ENCODE data around the gene ADGRF3. TPM values are rescaled to one million over a fixed set of nuclear protein-coding genes. Genes with fewer than 3 reads are reported as not detected.

Gene ADGRF3
- total and polyA plus RNA-seq, 9 of the 15 experiments (the other 6 are each of a cell fraction or from before 2014, with no cell fraction given), result 0.04 to 0.54 (median 0.16) TPM; not detected in 2

DNA sequence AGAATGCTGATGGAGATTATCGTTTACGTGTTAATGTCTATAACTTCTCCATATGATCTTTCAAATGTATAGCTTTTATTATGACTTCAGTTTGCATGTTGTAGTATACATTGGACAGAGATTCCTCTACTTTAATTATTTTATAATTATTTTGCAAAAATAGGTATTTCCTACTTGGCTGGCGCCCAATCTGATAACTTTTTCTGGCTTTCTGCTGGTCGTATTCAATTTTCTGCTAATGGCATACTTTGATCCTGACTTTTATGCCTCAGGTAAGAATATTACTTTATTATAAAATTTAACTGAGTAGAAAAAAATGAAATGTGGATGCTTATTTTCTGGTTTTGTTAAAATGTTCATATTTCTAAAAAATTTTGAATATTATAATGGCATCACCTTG, 18.1 kb upstream of the ADGRF3 start:
- 93% methylated on average over 4 of the region's 4 CpGs for WGBS (ENCODE audit: insufficient coverage, low coverage, missing lambda C conversion rate)
- Histone ChIP-seq H4K20me1 (replicated peaks; ENCODE audit: control insufficient read depth, insufficient read depth, low read length) (peaks cover 13% of the 10 kb centered on the region; the same call in 1 of the 2 replicates), H3K36me3 (ENCODE audit: control insufficient read depth, insufficient read depth, low read length) (peaks cover 66% of the 10 kb centered on the region), H3K9me1 (ENCODE audit: control insufficient read depth, insufficient read depth, low read length) (no peaks in the 10 kb centered on the region), H3K27ac (ENCODE audit: extremely low read depth, low read depth, low read length) (no peak overlapping the region), H3K4me2 (ENCODE audit: insufficient read depth, low read length) (no peak overlapping the region), H3K27me3 (ENCODE audit: control insufficient read depth in 2 of 2, insufficient read depth in 2 of 2, low read length in 2 of 2) (no peaks in the 10 kb centered on the region), H3K4me3 (no peak overlapping the region), H2AFZ (ENCODE audit: low read depth, low read length) (no peak overlapping the region), H3K9ac (ENCODE audit: insufficient read depth in 1 of 2, low read depth in 2 of 2, low read length in 2 of 2) (no peak overlapping the region), H3K79me2 (ENCODE audit: control insufficient read depth, insufficient read depth, low read length) (peaks cover 60% of the 10 kb centered on the region), H3K9me3 (replicated peaks; ENCODE audit: control insufficient read depth, insufficient read depth, low read depth, low read length) (no peaks in the 10 kb centered on the region), H3K4me1 (replicated peaks in 1 of 2; ENCODE audit: control insufficient read depth in 2 of 2, insufficient read depth in 2 of 2, low read length in 2 of 2) (peaks cover 3 to 17% of the 10 kb centered on the region in 2 experiments; a peak in 3 of 5 replicates)
- intact Hi-C loops (cut with micrococcal nuclease) (no loop called here), in situ Hi-C loops (cut with MboI) (no loop called here)
- CTCF ChIA-PET (ENCODE audit: low intra/inter-chr PET ratio), result no interaction called here
- BruUV-seq (replicated peaks), result no TSS peak
- POLR2A ChIA-PET, result no interaction called here
- peak; percentile 42; the same call in 1 of the 2 replicates for TF ChIP-seq NFIC (IDR thresholded peaks at IDR 0.05)
- TF ChIP-seq, protein P1, sequence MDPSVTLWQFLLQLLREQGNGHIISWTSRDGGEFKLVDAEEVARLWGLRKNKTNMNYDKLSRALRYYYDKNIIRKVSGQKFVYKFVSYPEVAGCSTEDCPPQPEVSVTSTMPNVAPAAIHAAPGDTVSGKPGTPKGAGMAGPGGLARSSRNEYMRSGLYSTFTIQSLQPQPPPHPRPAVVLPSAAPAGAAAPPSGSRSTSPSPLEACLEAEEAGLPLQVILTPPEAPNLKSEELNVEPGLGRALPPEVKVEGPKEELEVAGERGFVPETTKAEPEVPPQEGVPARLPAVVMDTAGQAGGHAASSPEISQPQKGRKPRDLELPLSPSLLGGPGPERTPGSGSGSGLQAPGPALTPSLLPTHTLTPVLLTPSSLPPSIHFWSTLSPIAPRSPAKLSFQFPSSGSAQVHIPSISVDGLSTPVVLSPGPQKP (CRISPR knock-in tag; IDR thresholded peaks at IDR 0.05), result no peak
- FAIRE-seq (no peak), DNase-seq (ENCODE audit: extremely low read depth in 1 of 4, low spot score in 3 of 4) (no peak), ATAC-seq (no peak)

DNA sequence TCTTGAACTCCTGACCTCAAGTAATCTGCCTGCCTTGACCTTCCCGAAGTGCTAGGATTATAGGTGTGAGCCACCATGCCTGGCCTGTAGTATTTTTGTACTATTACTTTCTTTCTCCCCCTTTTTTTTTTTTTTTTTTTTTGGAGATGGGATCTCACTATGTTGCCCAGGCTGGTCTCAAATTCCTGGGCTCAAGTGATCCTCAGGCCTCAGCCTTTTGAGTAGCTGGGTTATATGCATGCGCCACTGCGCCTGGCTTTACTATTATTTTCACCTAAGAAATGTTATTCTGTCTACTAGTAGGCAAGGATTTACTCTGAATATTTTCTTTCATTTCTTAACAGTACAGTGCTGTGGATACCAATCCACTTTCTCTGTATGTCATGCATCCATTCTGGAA, 17.4 kb upstream of the ADGRF3 start:
- POLR2A ChIA-PET, result interaction anchor here (1.1 to 1.4 kb wide), 2 partner anchors 12 to 28 kb away, joined by 4 to 6 read pairs; no protein-coding TSS in a partner anchor
- no peak overlapping the region for H3K9ac ChIP-seq (ENCODE audit: insufficient read depth in 1 of 2, low read depth in 2 of 2, low read length in 2 of 2)
- H3K27me3 ChIP-seq (ENCODE audit: control insufficient read depth in 2 of 2, insufficient read depth in 2 of 2, low read length in 2 of 2), result no peaks in the 10 kb centered on the region
- ATAC-seq (no peak), FAIRE-seq (no peak), DNase-seq (ENCODE audit: extremely low read depth in 1 of 4, low spot score in 3 of 4) (no peak)
- H4K20me1 ChIP-seq (replicated peaks; ENCODE audit: control insufficient read depth, insufficient read depth, low read length), result peaks cover 13% of the 10 kb centered on the region; the same call in 1 of the 2 replicates
- H3K4me3 ChIP-seq, result no peak overlapping the region
- BruUV-seq (replicated peaks), result no TSS peak
- H3K79me2 ChIP-seq (ENCODE audit: control insufficient read depth, insufficient read depth, low read length), result peaks cover 67% of the 10 kb centered on the region
- in situ Hi-C loops (cut with MboI) (no loop called here), intact Hi-C loops (cut with micrococcal nuclease) (no loop called here)
- H3K36me3 ChIP-seq (ENCODE audit: control insufficient read depth, insufficient read depth, low read length), result peaks cover 62% of the 10 kb centered on the region
- H3K9me3 ChIP-seq (replicated peaks; ENCODE audit: control insufficient read depth, insufficient read depth, low read depth, low read length), result no peaks in the 10 kb centered on the region
- WGBS (ENCODE audit: insufficient coverage, low coverage, missing lambda C conversion rate), result 56% methylated on average over 3 of the region's 3 CpGs
- peaks cover 6 to 22% of the 10 kb centered on the region in 2 experiments; a peak in 3 of 5 replicates for H3K4me1 ChIP-seq (replicated peaks in 1 of 2; ENCODE audit: control insufficient read depth in 2 of 2, insufficient read depth in 2 of 2, low read length in 2 of 2)
- no peak overlapping the region for H3K4me2 ChIP-seq (ENCODE audit: insufficient read depth, low read length)
- no peak overlapping the region for H2AFZ ChIP-seq (ENCODE audit: low read depth, low read length)
- CTCF ChIA-PET (ENCODE audit: low intra/inter-chr PET ratio), result no interaction called here
- H3K9me1 ChIP-seq (ENCODE audit: control insufficient read depth, insufficient read depth, low read length), result no peaks in the 10 kb centered on the region
- no peak overlapping the region for H3K27ac ChIP-seq (ENCODE audit: extremely low read depth, low read depth, low read length)
- TF ChIP-seq, protein P2, sequence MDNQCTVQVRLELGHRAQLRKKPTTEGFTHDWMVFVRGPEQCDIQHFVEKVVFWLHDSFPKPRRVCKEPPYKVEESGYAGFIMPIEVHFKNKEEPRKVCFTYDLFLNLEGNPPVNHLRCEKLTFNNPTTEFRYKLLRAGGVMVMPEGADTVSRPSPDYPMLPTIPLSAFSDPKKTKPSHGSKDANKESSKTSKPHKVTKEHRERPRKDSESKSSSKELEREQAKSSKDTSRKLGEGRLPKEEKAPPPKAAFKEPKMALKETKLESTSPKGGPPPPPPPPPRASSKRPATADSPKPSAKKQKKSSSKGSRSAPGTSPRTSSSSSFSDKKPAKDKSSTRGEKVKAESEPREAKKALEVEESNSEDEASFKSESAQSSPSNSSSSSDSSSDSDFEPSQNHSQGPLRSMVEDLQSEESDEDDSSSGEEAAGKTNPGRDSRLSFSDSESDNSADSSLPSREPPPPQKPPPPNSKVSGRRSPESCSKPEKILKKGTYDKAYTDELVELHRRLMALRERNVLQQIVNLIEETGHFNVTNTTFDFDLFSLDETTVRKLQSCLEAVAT (IDR thresholded peaks at IDR 0.05), result no peak
- TF ChIP-seq ZNF589 (CRISPR knock-in tag; IDR thresholded peaks at IDR 0.05; ENCODE audit: low read depth) (no peak), POLR3A (IDR thresholded peaks at IDR 0.05; ENCODE audit: borderline replicate concordance, extremely low read depth, insufficient read depth, insufficient read length) (no peak), CTBP1 (IDR thresholded peaks at IDR 0.05; ENCODE audit: borderline replicate concordance) (no peak), ZNF121 (CRISPR knock-in tag; conservative IDR thresholded peaks at IDR 0.05) (peak; percentile 95), HDAC2 (IDR thresholded peaks at IDR 0.05) (no peak), MAFK (IDR thresholded peaks at IDR 0.05; ENCODE audit: low read length) (no peak), ATF7 (IDR thresholded peaks at IDR 0.05) (no peak), ZNF174 (CRISPR knock-in tag; IDR thresholded peaks at IDR 0.05) (no peak), EWSR1 (IDR thresholded peaks at IDR 0.05; ENCODE audit: borderline replicate concordance, low read depth, partially characterized antibody) (no peak), ZNF384 (IDR thresholded peaks at IDR 0.05; ENCODE audit: low read depth, low read length) (0 out of 2 replicates have a peak, but pooled peaks have one; percentile 9), KDM1A (IDR thresholded peaks at IDR 0.05) (no peak)
